Lung (tissue), 12 donors: Measurements from ENCODE around the gene CD226. TPM values are rescaled to one million over a fixed set of nuclear protein-coding genes. Genes with fewer than 3 reads are reported as not detected.

Experiments
- ATAC-seq: fragments of 200-7000 bp; cut with Tn5 transposase; one replicate; pipeline ENCODE4 v1.9.1; 2020; ENCODE audit warnings: moderate number of reproducible peaks; ENCODE audit not compliant: insufficient read depth, low FRiP score
- DNase-seq, 3 donors: peaks; one replicate each; pipeline ENCODE4 v3.0.0-alpha.2; 2013 to 2017
- H3K27ac ChIP-seq, 2 donors: one replicate each; pipeline ENCODE4 v1.5.1; 2013; ENCODE audit warnings: mild to moderate bottlenecking in 2 of 2, moderate library complexity in 2 of 2, control low read depth in 1 of 2, inconsistent platforms in 1 of 2, low read depth in 1 of 2, low read length in 1 of 2
- H3K27me3 ChIP-seq, 3 donors: one replicate each; pipeline ENCODE4 v1.5.1; 2013; ENCODE audit warnings: low read length in 2 of 3; ENCODE audit not compliant: control insufficient read depth in 3 of 3, insufficient read depth in 3 of 3
- H3K36me3 ChIP-seq, 4 donors: one replicate each; pipeline ENCODE4 v1.5.1; 2013; ENCODE audit warnings: low read length in 4 of 4, mild to moderate bottlenecking in 1 of 4, moderate library complexity in 1 of 4; ENCODE audit not compliant: control insufficient read depth in 4 of 4, insufficient read depth in 4 of 4
- H3K4me1 ChIP-seq, 5 donors: one replicate each; pipeline ENCODE4 v1.5.1; 2013; ENCODE audit warnings: low read length in 5 of 5, mild to moderate bottlenecking in 2 of 5, moderate library complexity in 1 of 5; ENCODE audit not compliant: control insufficient read depth in 5 of 5, insufficient read depth in 5 of 5
- H3K4me3 ChIP-seq: one replicate; pipeline ENCODE4 v1.5.1; 2013; ENCODE audit warnings: mild to moderate bottlenecking, control low read depth, moderate library complexity
- H3K9ac ChIP-seq, 2 donors: one replicate each; pipeline ENCODE4 v1.5.1; 2013; ENCODE audit warnings: low read length in 2 of 2, control low read depth in 1 of 2; ENCODE audit not compliant: insufficient read depth in 1 of 2
- H3K9me3 ChIP-seq, 4 donors: one replicate each; pipeline ENCODE4 v1.5.1; 2013; ENCODE audit warnings: low read length in 3 of 4, mild to moderate bottlenecking in 1 of 4, moderate library complexity in 1 of 4; ENCODE audit not compliant: control insufficient read depth in 4 of 4, insufficient read depth in 3 of 4
- WGBS, 2 donors: extraction: QIAGEN DNeasy Blood & Tissue Kit; methylation state at CpG; one replicate each; pipeline ENCODE4 v1.1.7; 2013; 5-methylcytosine and 5-hydroxymethylcytosine counted together
- polyA plus RNA-seq, 2 donors: library from polyadenylated mRNA; stranded (reverse); fragments of 200-250 nt; gene quantifications; one replicate each; pipeline ENCODE4 v1.2.1, GENCODE V29; 2013
- total RNA-seq, 2 donors: library from RNA; depleted of rRNA in 1 of 2; stranded (reverse); fragments of >200 nt in 1 of 2; gene quantifications; one replicate each; pipeline ENCODE4 v1.2.1, GENCODE V29; 2014 to 2021
- TF ChIP-seq, protein P1 (sequence below): IDR thresholded peaks from 2 replicates; pipeline ENCODE4 v1.5.1; 2012; ENCODE audit warnings: mild to moderate bottlenecking; ENCODE audit errors: control extremely low read depth, extremely low read depth
- donor health status: control.
- donor health status: control.
- donor health status: Bipolar disorder and iron deficiency.
- donor health status: healthy.
- donor health status: DM: yes; HTN: yes; CAD: no.

CD226 gene
- total and polyA plus RNA-seq, 4 donors, result 0.49 to 6.3 (median 2.7) TPM

DNA sequence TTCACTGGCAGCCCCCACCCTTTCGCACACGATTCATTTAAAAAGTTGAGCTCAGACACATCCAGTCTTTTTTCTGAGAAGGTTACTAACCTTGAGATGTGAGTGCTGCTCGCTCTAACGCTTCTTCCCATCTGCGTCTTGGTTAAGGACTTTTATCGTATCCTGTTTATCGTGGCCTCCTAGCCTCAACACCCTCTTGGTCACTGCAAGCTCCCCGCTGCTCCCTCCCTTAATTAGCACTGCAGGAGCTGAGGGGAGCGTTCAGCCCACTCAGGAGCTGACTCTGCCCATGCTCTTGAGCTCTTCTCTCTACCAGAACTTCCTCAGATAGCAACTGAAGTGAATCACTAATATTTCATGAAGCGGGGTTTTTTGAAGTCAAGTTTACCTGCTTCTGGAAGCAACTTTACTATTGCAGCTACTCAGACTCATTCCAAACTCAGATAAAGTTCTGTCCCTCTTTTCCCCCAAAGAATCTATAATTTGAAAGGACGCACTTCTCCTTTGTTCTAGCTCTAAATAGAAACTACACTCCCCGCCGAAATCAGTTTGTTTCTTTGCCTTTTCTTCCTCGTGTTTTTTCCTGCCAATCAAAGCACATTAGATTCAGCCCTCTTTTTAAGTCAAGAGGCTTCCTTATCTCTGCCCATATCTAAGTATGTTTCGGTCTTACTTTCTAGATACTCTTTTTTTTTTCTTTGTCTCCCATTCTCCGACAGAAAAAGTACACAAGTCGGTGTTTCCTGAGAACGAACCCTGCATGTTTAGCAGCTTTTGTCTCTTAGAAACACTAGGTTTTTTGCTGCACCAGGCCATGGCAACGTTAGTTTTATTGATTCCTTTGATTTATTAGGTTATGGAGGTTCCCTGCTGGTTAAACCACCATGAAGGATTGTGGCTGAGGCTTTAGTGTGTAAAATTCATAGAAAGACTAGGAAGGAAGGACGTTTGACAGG is 9.3 kb upstream of the CD226 start:
- Histone ChIP-seq H3K4me1 (no peaks in the 10 kb centered on the region), H3K4me3 (no peak overlapping the region), H3K27me3 (no peaks in the 10 kb centered on the region), H3K9me3 (peaks cover 0 to 3% (median under 1%) of the 10 kb centered on the region in 4 donors), H3K36me3 (no peaks in the 10 kb centered on the region), H3K27ac (no peak overlapping the region), H3K9ac (no peak overlapping the region)
- WGBS, 2 donors, result 57 to 60% methylated on average over 20 of the region's 20 CpGs
- ATAC-seq, result no peak
- TF ChIP-seq, protein P1, sequence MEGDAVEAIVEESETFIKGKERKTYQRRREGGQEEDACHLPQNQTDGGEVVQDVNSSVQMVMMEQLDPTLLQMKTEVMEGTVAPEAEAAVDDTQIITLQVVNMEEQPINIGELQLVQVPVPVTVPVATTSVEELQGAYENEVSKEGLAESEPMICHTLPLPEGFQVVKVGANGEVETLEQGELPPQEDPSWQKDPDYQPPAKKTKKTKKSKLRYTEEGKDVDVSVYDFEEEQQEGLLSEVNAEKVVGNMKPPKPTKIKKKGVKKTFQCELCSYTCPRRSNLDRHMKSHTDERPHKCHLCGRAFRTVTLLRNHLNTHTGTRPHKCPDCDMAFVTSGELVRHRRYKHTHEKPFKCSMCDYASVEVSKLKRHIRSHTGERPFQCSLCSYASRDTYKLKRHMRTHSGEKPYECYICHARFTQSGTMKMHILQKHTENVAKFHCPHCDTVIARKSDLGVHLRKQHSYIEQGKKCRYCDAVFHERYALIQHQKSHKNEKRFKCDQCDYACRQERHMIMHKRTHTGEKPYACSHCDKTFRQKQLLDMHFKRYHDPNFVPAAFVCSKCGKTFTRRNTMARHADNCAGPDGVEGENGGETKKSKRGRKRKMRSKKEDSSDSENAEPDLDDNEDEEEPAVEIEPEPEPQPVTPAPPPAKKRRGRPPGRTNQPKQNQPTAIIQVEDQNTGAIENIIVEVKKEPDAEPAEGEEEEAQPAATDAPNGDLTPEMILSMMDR, result no peak
- DNase-seq, result no peak

DNA sequence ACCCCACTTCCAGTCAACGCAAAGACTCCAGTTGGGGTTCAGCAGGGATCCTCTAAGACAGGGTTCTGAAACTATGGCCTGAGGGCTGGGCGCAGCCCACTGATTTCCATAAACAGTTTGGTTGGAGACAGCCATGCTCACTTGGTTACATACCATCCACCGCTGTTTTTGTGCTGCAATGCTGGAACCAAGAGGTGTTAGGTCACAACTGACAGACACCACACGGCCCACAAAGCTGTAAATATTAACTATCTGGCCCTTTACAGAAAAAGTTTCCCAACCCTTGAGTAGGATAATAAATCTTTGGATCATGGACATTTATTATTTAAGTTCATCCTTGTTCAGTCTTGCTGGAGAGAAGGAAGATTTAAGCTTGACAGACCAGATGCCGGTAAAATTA is 8.4 kb upstream of the CD226 start:
- H3K27me3 ChIP-seq, result no peaks in the 10 kb centered on the region
- H3K36me3 ChIP-seq, result no peaks in the 10 kb centered on the region
- no peak for DNase-seq
- no peak overlapping the region for H3K27ac ChIP-seq
- TF ChIP-seq, protein P1, result no peak
- no peak overlapping the region for H3K4me3 ChIP-seq
- 86 to 91% methylated on average over 5 of the region's 5 CpGs for WGBS, 2 donors
- H3K4me1 ChIP-seq, result no peaks in the 10 kb centered on the region
- H3K9ac ChIP-seq, result no peak overlapping the region
- no peak for ATAC-seq
- H3K9me3 ChIP-seq, result peaks cover 0 to 3% (median under 1%) of the 10 kb centered on the region in 4 donors

DNA sequence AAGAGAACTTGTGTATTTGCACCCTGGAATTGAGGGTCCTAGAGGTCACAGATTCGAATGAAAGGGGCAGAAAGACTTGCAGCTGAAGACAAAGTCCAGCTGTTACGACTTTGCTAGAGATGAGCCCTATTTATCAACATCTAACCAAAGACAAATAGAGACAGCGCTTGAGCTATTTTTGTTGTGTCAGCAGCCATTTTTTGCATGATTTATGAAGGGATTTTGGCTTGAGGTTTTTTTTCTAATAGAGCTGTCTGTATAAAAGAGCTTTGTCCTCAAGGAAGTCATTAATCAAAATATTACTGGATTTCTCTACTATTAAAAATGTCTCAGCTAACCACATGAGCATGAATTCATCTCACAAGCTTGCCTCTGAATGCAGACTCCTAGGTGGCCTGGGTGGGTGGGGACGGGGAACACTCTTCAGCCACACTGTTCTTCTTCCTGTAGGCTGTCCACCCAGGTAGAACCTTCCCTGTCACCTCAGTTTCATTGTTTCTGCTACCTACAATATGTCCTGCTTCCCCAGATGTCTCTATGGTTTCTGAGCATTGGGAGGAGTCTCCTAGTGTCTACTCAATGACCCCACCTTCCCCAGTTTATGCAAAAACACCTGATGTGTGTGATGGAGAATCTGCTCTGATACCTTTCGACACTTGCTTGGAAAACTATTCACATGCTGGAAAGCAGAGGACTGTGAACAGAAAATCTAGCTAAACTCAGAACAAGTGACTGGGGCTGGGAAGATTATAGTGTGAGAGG is 7.2 kb upstream of the CD226 start:
- no peaks in the 10 kb centered on the region for H3K36me3 ChIP-seq
- peaks cover 0 to 3% (median under 1%) of the 10 kb centered on the region in 4 donors for H3K9me3 ChIP-seq
- TF ChIP-seq, protein P1, result no peak
- H3K4me1 ChIP-seq, result peaks cover 0 to 1% (median 0%) of the 10 kb centered on the region in 5 donors
- no peaks in the 10 kb centered on the region for H3K27me3 ChIP-seq
- H3K9ac ChIP-seq, result no peak overlapping the region
- WGBS, 2 donors, result 69 to 80% methylated on average over 5 of the region's 5 CpGs
- ATAC-seq, result no peak
- H3K27ac ChIP-seq, result no peak overlapping the region
- H3K4me3 ChIP-seq, result no peak overlapping the region
- DNase-seq, result peak in 1 of 3 donors; percentile 26
